Measurements from ENCODE around the gene FNBP1L.

Gene FNBP1L

GRCh38 chr1:93516164-93516563, 68.2 kb downstream of the FNBP1L start:
- peak; percentile 60 for FAIRE-seq

DNA sequence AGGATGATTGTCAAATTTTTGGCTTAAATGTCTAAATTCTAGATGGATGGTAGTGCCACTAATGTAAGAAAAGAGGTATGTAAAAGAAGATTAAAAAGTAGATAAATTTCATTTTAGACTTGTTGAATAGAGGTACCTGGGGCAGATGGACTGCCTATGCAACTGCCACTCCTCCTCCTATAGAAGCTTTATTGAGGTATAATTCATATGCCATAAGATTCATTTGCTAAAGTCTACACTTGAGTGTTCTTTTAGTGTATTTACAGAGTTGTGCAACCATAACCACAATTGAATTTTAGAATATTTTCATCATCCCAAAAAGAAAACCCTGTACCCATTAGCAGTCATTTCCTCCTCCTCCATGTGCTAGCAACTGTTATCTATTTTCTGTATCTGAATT, 70.6 kb downstream of the FNBP1L start:
- TF ChIP-seq POLR2A (IDR thresholded peaks at IDR 0.05; ENCODE audit: low read depth, low read length): no peak
- no peak for DNase-seq (ENCODE audit: insufficient read length, low spot score)
- FAIRE-seq: no peak

More at GRCh38 chr1:93516164-93516563, 68.2 kb downstream of the FNBP1L start:
- DNase-seq (ENCODE audit: insufficient read length, low spot score): no peak
- no peak for TF ChIP-seq POLR2A (IDR thresholded peaks at IDR 0.05; ENCODE audit: low read depth, low read length)

DNA sequence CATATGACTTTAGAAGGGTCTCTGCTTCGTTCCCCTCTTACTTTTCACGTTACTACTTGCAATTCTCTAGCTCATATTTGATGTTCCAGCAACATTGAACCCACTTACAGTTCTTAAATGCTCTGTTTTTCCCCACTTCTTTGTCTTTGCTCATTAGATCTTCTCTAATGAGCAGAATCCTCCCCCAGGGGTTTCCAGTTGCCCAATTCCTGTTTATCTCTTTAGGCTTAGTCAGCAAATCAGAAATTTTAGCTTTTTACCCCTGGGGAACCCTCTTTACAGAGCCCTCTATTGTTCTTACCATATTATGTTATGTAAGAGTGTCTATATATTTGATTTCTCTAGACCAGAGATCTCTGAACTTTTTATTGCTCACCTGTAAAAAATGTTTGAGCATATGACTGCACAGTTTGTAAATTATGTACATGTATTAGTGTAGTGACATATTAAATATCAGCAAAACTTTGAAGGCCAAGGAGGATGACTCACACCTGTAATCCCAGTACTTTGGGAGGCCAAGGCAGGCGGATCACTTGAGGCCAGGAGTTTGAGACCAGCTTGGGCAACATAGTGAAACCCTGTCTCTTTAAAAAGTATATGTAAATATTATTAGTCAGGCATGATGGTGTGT, 71.4 kb downstream of the FNBP1L start:
- TF ChIP-seq POLR2A (IDR thresholded peaks at IDR 0.05; ENCODE audit: low read depth, low read length): no peak
- DNase-seq (ENCODE audit: insufficient read length, low spot score) (no peak), FAIRE-seq (peak; percentile 64)

DNA sequence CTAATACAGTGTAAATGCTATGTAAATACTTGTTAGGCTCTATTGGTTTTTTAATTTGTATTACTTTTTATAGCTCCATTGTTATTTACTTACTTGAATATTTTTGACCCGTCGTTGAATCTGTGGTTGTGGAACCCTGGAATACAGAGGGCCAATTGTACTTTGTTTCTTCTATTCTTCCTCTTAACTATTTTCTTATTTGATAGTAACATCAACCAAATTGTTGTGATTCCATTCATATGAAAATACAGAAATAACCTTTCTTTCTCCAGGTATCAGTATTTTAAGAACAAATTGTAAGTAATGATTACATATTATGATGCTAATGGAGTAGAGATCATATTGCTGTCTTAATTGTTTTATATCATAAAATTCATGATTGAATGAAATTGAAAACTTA, 73.7 kb downstream of the FNBP1L start:
- no peak for DNase-seq (ENCODE audit: insufficient read length, low spot score)
- no peak for FAIRE-seq
- TF ChIP-seq POLR2A (IDR thresholded peaks at IDR 0.05; ENCODE audit: low read depth, low read length): no peak

GRCh38 chr1:93522721-93523120, 74.8 kb downstream of the FNBP1L start:
- FAIRE-seq (no peak), DNase-seq (ENCODE audit: insufficient read length, low spot score) (no peak)
- TF ChIP-seq POLR2A (IDR thresholded peaks at IDR 0.05; ENCODE audit: low read depth, low read length): no peak

- TF ChIP-seq POLR2A (IDR thresholded peaks at IDR 0.05; ENCODE audit: low read depth, low read length): no peak
- DNase-seq (ENCODE audit: insufficient read length, low spot score) (no peak), FAIRE-seq (peak; percentile 74)
These were observed 77.5 kb downstream of the FNBP1L start for GRCh38 chr1:93525431-93525830.

DNA sequence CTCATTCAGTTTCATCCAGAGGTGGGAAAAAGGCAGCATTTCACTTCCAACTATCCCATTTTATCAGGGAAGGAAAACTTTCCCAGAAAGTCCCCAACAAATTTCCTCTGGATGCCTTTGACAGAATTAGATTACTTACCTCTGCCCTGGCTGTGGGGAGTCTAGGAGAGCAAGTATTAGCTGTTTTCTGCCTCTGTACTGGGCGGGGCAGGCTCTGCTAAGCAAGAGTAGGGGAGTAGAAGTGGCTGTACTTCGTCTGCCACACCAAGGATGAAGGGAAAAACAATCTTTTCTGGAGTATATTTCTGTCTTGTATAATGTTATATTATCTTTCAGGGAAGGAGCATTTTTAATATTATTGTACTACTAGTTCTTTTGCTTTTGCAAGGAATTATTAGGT, 78.5 kb downstream of the FNBP1L start:
- FAIRE-seq (no peak), DNase-seq (ENCODE audit: insufficient read length, low spot score) (no peak)
- no peak for TF ChIP-seq POLR2A (IDR thresholded peaks at IDR 0.05; ENCODE audit: low read depth, low read length)

- no peak for TF ChIP-seq POLR2A (IDR thresholded peaks at IDR 0.05; ENCODE audit: low read depth, low read length)
- FAIRE-seq: no peak
- DNase-seq (ENCODE audit: insufficient read length, low spot score): no peak
These were observed 80.5 kb downstream of the FNBP1L start for GRCh38 chr1:93528412-93528811.

GRCh38 chr1:93531193-93531592, 83.3 kb downstream of the FNBP1L start:
- no peak for DNase-seq (ENCODE audit: insufficient read length, low spot score)
- FAIRE-seq: no peak
- no peak for TF ChIP-seq POLR2A (IDR thresholded peaks at IDR 0.05; ENCODE audit: low read depth, low read length)

DNA sequence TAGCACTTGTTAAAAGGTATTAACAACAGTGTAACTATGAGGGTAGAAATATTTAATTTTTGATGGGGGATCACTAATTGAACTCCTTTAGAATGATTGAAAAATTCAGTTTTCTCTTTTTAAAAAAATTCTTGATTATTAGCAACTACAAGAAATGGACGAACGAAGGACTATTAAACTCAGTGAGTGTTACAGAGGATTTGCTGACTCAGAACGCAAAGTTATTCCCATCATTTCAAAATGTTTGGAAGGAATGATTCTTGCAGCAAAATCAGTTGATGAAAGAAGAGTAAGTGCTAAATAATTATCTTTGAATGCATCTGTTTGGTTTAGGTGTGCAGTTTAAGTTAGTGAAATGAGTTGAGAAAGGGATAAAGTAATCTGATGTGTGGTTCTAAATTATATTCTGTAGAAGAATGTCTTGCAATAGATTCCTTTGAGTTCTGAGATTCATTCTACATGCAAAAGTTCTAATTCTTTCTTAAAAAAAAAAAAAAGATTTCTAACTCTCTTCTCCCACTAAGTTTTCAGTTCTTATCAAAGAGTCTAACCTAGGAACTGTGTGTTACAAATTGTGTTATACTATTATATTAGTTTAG, 85.0 kb downstream of the FNBP1L start:
- DNase-seq (ENCODE audit: insufficient read length, low spot score) (no peak), FAIRE-seq (no peak)
- no peak for TF ChIP-seq POLR2A (IDR thresholded peaks at IDR 0.05; ENCODE audit: low read depth, low read length)

- no peak for FAIRE-seq
- DNase-seq (ENCODE audit: insufficient read length, low spot score): no peak
- TF ChIP-seq POLR2A (IDR thresholded peaks at IDR 0.05; ENCODE audit: low read depth, low read length): no peak
These were observed 85.8 kb downstream of the FNBP1L start for GRCh38 chr1:93533677-93534076.

- peak; percentile 23 for FAIRE-seq
- no peak for TF ChIP-seq POLR2A (IDR thresholded peaks at IDR 0.05; ENCODE audit: low read depth, low read length)
- DNase-seq (ENCODE audit: insufficient read length, low spot score): no peak
These were observed 89.5 kb downstream of the FNBP1L start for GRCh38 chr1:93537396-93537795.

DNA sequence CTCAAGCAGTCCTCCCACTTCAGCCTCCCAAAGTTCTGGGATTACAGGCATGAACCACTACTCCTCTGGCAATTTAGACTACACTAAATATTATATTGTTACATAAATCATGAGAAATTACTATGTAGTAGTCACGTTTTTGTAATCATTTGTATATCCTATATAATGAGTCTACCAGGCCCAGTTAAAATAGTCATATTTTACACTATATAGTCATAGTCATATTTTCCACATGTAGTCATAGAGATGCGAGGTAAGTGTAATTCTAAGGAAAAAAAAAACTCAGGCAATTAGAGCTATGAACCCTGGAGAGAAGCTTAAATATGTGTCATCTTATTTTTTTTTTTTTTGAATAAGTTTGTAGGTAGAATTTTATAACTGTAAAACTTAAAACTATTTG, 90.0 kb downstream of the FNBP1L start:
- no peak for DNase-seq (ENCODE audit: insufficient read length, low spot score)
- TF ChIP-seq POLR2A (IDR thresholded peaks at IDR 0.05; ENCODE audit: low read depth, low read length): no peak
- FAIRE-seq: no peak

GRCh38 chr1:93541045-93541444, 93.1 kb downstream of the FNBP1L start:
- no peak for TF ChIP-seq POLR2A (IDR thresholded peaks at IDR 0.05; ENCODE audit: low read depth, low read length)
- FAIRE-seq: peak; percentile 69

GRCh38 chr1:93542398-93542797, 94.5 kb downstream of the FNBP1L start:
- DNase-seq (ENCODE audit: insufficient read length, low spot score) (no peak), FAIRE-seq (no peak)
- TF ChIP-seq POLR2A (IDR thresholded peaks at IDR 0.05; ENCODE audit: low read depth, low read length): no peak

More at GRCh38 chr1:93541045-93541444, 93.1 kb downstream of the FNBP1L start:
- no peak for DNase-seq (ENCODE audit: insufficient read length, low spot score)

Data from H54 (cell line).